Smooth muscle cell (in vitro differentiated cells): ENCODE data around the gene ZDHHC8. TPM values are rescaled to one million over a fixed set of nuclear protein-coding genes. Genes with fewer than 3 reads are reported as not detected.
A peak's percentile ranks its signal among the peaks of the same experiment; 100 is the strongest.

Experiments
- DNase-seq: peaks from one replicate; lab custom pipeline; 2025; ENCODE audit not compliant: unreplicated experiment; lab: John Stamatoyannopoulos, UW
- H2AFZ ChIP-seq: fragments of 200-600 bp; sonication (generic); 2 replicates; pipeline ENCODE4 v1.6.0; 2016; ENCODE audit warnings: antibody characterized with exemption, low read depth, mild to moderate bottlenecking
- H3F3A ChIP-seq: fragments of 200-600 bp; sonication (generic); 2 replicates; pipeline ENCODE4 v1.6.0; 2017; ENCODE audit warnings: antibody characterized with exemption, low read depth
- H3K27ac ChIP-seq: fragments of 200-600 bp; sonication (generic); 2 replicates; pipeline ENCODE4 v1.5.1; 2016; ENCODE audit warnings: low read depth, mild to moderate bottlenecking
- H3K27me3 ChIP-seq: fragments of 200-600 bp; sonication (generic); 2 replicates; pipeline ENCODE4 v1.6.1; 2016; ENCODE audit warnings: low read depth, mild to moderate bottlenecking
- H3K36me3 ChIP-seq: fragments of 200-600 bp; sonication (generic); 2 replicates; pipeline ENCODE4 v1.5.1; 2016; ENCODE audit warnings: low read depth
- H3K4me1 ChIP-seq: fragments of 200-600 bp; sonication (generic); 2 replicates; pipeline ENCODE4 v1.5.1; 2016; ENCODE audit warnings: low read depth
- H3K4me2 ChIP-seq: fragments of 200-600 bp; sonication (generic); 2 replicates; pipeline ENCODE4 v1.6.0; 2016; ENCODE audit warnings: mild to moderate bottlenecking
- H3K4me3 ChIP-seq: fragments of 200-600 bp; sonication (generic); 2 replicates; pipeline ENCODE4 v1.5.1; 2016; ENCODE audit warnings: mild to moderate bottlenecking
- H3K79me2 ChIP-seq: fragments of 200-600 bp; sonication (generic); 2 replicates; pipeline ENCODE4 v1.6.0; 2016; ENCODE audit warnings: low read depth, mild to moderate bottlenecking
- H3K9ac ChIP-seq: fragments of 200-600 bp; sonication (generic); 2 replicates; pipeline ENCODE4 v1.6.0; 2016; ENCODE audit warnings: low read depth
- H3K9me3 ChIP-seq: fragments of 200-600 bp; sonication (generic); replicated peaks from 2 replicates; pipeline ENCODE4 v1.5.1; 2016; ENCODE audit warnings: low read depth
- H4K20me1 ChIP-seq: fragments of 200-600 bp; sonication (generic); 2 replicates; pipeline ENCODE4 v1.6.0; 2016; ENCODE audit warnings: low read depth
- CTCF ChIP-seq: fragments of 200-600 bp; sonication (generic); IDR thresholded peaks from 2 replicates; pipeline ENCODE4 v1.5.1; 2017; ENCODE audit warnings: borderline replicate concordance, mild to moderate bottlenecking, antibody characterized with exemption; ENCODE audit not compliant: insufficient read depth, poor library complexity, severe bottlenecking
- WGBS: methylation state at CpG from one replicate; pipeline ENCODE4 v1.1.7; 2016; ENCODE audit warnings: low lambda C conversion rate; 5-methylcytosine and 5-hydroxymethylcytosine counted together
- polyA plus RNA-seq: library from polyadenylated mRNA; unstranded; fragments of >200 nt; fragmentation: Nextera tagmentation; extraction: Ambion mirVana; gene quantifications from 2 replicates; pipeline ENCODE4 v1.2.1, GENCODE V29; 2016
- total RNA-seq: library from RNA; depleted of rRNA; stranded (reverse); fragments of >200 nt; gene quantifications from 2 replicates; pipeline ENCODE4 v1.2.3, GENCODE V29; 2014

Gene ZDHHC8
- total and polyA plus RNA-seq, 2 experiments from 2014 or later = 12.7 to 53.9 TPM

GRCh38 chr22:20115691-20116375 lies 15.8 kb upstream of the ZDHHC8 start, which contains the start of gene RANBP1:
Gene RANBP1 (plus strand): TSS chr22:20116104. CDS start chr22:20116185, 81 bp downstream.
- WGBS = 92% methylated on average over 30 of the region's 30 CpGs
- Histone ChIP-seq H3K4me1 (peaks cover 12% of the 10 kb centered on the region), H3K4me3 (peak within 1 kb of the TSS; percentile 99), H3K79me2 (peaks cover 50% of the 10 kb centered on the region), H4K20me1 (peaks cover 14% of the 10 kb centered on the region), H3K4me2 (peak within 1 kb of the TSS; percentile 99), H3K9ac (peak within 1 kb of the TSS; percentile 98), H3K27me3 (no peaks in the 10 kb centered on the region), H3K27ac (peak within 1 kb of the TSS; percentile 84), H2AFZ (peak within 1 kb of the TSS; percentile 43), H3K9me3 (no peaks in the 10 kb centered on the region), H3K36me3 (no peaks in the 10 kb centered on the region), H3F3A (peaks cover 7% of the 10 kb centered on the region)
- DNase-seq = no peak
- TF ChIP-seq CTCF = no peak

GRCh38 chr22:20116376-20116950 lies 15.1 kb upstream of the ZDHHC8 start:
- no peaks in the 10 kb centered on the region for H3K36me3 ChIP-seq
- 37% methylated on average over 23 of the region's 27 CpGs for WGBS
- H3K9ac ChIP-seq = peak overlapping the region; percentile 98
- H3K4me2 ChIP-seq = peak overlapping the region; percentile 99
- peaks cover 15% of the 10 kb centered on the region for H4K20me1 ChIP-seq
- H3K27me3 ChIP-seq = no peaks in the 10 kb centered on the region
- no peak for DNase-seq
- no peak for TF ChIP-seq CTCF
- peak overlapping the region; percentile 84 for H3K27ac ChIP-seq
- no peaks in the 10 kb centered on the region for H3K9me3 ChIP-seq
- peaks cover 57% of the 10 kb centered on the region for H3K79me2 ChIP-seq
- peak overlapping the region; percentile 99 for H3K4me3 ChIP-seq
- peaks cover 7% of the 10 kb centered on the region for H3F3A ChIP-seq
- peak overlapping the region; percentile 43 for H2AFZ ChIP-seq
- peaks cover 12% of the 10 kb centered on the region for H3K4me1 ChIP-seq

- peak within 1 kb of the TSS; percentile 98 for H3K9ac ChIP-seq
- H3K4me1 ChIP-seq = peaks cover 12% of the 10 kb centered on the region
- H3K9me3 ChIP-seq = no peaks in the 10 kb centered on the region
- TF ChIP-seq CTCF = no peak
- H4K20me1 ChIP-seq = peaks cover 22% of the 10 kb centered on the region
- WGBS = under 1% methylated on average over 67 of the region's 88 CpGs
- H3K4me3 ChIP-seq = peak within 1 kb of the TSS; percentile 99
- peak within 1 kb of the TSS; percentile 43 for H2AFZ ChIP-seq
- peak; percentile 93 for DNase-seq
- peaks cover 63% of the 10 kb centered on the region for H3K79me2 ChIP-seq
- H3K4me2 ChIP-seq = peak within 1 kb of the TSS; percentile 99
- peaks cover 7% of the 10 kb centered on the region for H3F3A ChIP-seq
- peak within 1 kb of the TSS; percentile 84 for H3K27ac ChIP-seq
- H3K27me3 ChIP-seq = no peaks in the 10 kb centered on the region
- no peaks in the 10 kb centered on the region for H3K36me3 ChIP-seq
Measured at GRCh38 chr22:20116951-20117632, 14.5 kb upstream of the ZDHHC8 start, which contains the start of gene TRMT2A. Gene TRMT2A (minus strand): TSS chr22:20117226. CDS start chr22:20116906, 320 bp downstream.
